ENCODE data around the gene TENT4B. TPM values are rescaled to one million over a fixed set of nuclear protein-coding genes. Genes with fewer than 3 reads are reported as not detected.

The TENT4B gene
- total RNA-seq, 1 donor from 2014 or later: 38.1 TPM

GRCh38 chr16:50269769-50270509, 116.8 kb downstream of the TENT4B start:
- H3K4me1 ChIP-seq: peaks cover 8 to 18% of the 10 kb centered on the region in 2 donors
- H3K36me3 ChIP-seq: no peaks in the 10 kb centered on the region
- no peak overlapping the region for H3K4me3 ChIP-seq
- H3K27ac ChIP-seq: no peak overlapping the region
- no peaks in the 10 kb centered on the region for H3K9me3 ChIP-seq
- no peak for DNase-seq (ENCODE audit: low spot score in 2 of 2)
- no peak for TF ChIP-seq CTCF (IDR thresholded peaks at IDR 0.05)
- H3K27me3 ChIP-seq: no peaks in the 10 kb centered on the region
- intact Hi-C loops (cut with DNase I): no loop called here

GRCh38 chr16:50270510-50271147, 117.5 kb downstream of the TENT4B start:
- no peaks in the 10 kb centered on the region for H3K27me3 ChIP-seq
- H3K4me1 ChIP-seq: peaks cover 8 to 17% of the 10 kb centered on the region in 2 donors
- no peak for DNase-seq (ENCODE audit: low spot score in 2 of 2)
- H3K36me3 ChIP-seq: no peaks in the 10 kb centered on the region
- H3K27ac ChIP-seq: no peak overlapping the region
- H3K4me3 ChIP-seq: no peak overlapping the region
- TF ChIP-seq CTCF (IDR thresholded peaks at IDR 0.05): no peak
- intact Hi-C loops (cut with DNase I): no loop called here
- H3K9me3 ChIP-seq: no peaks in the 10 kb centered on the region

- Histone ChIP-seq H3K9me3 (no peaks in the 10 kb centered on the region), H3K4me1 (peaks cover 6 to 9% of the 10 kb centered on the region in 2 donors), H3K4me3 (no peak overlapping the region), H3K27ac (no peak overlapping the region), H3K36me3 (no peaks in the 10 kb centered on the region), H3K27me3 (no peaks in the 10 kb centered on the region)
- no peak for TF ChIP-seq CTCF (IDR thresholded peaks at IDR 0.05)
- intact Hi-C loops (cut with DNase I): no loop called here
- no peak for DNase-seq (ENCODE audit: low spot score in 2 of 2)
Measured at GRCh38 chr16:50271148-50272041, 118.3 kb downstream of the TENT4B start.

DNA sequence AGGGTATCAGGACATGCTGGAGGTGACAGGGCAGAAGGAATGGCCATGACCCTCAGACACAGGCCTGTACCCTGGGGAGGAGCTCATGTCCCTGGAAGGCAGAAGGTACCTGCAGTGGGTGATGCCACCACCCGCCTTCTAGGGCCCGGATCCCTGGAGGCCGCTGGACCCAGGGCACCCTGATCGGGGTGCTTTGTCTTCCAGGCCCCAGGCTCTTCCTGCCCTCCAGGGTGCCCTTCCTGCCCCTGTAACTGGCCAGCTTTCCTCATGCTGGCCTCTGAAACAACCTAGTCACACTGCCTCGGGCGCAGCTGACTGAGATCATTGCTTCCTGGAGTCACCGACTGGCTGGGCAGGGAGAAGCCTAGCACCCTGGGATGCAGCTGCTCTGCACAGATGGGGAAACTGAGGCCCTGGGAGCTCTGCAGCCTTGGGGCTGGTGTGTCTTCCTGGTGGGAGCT, 119.0 kb downstream of the TENT4B start:
- intact Hi-C loops (cut with DNase I): no loop called here
- TF ChIP-seq CTCF (IDR thresholded peaks at IDR 0.05): no peak

GRCh38 chr16:50272687-50273381, 119.7 kb downstream of the TENT4B start:
- TF ChIP-seq CTCF (IDR thresholded peaks at IDR 0.05): no peak
- intact Hi-C loops (cut with DNase I): no loop called here
- Histone ChIP-seq H3K4me1 (no peaks in the 10 kb centered on the region), H3K9me3 (no peaks in the 10 kb centered on the region), H3K27me3 (no peaks in the 10 kb centered on the region), H3K36me3 (no peaks in the 10 kb centered on the region), H3K27ac (no peak overlapping the region), H3K4me3 (no peak overlapping the region)
- no peak for DNase-seq (ENCODE audit: low spot score in 2 of 2)

More for the DNA sequence above, 119.0 kb downstream of the TENT4B start:
- H3K4me1 ChIP-seq: peaks cover 0 to 3% of the 10 kb centered on the region in 2 donors
- H3K9me3 ChIP-seq: no peaks in the 10 kb centered on the region
- no peaks in the 10 kb centered on the region for H3K36me3 ChIP-seq
- no peak overlapping the region for H3K27ac ChIP-seq
- H3K27me3 ChIP-seq: no peaks in the 10 kb centered on the region
- no peak overlapping the region for H3K4me3 ChIP-seq
- no peak for DNase-seq (ENCODE audit: low spot score in 2 of 2)
